HepG2 (cell line): ENCODE results near the gene ARHGAP23. TPM values are rescaled to one million over a fixed set of nuclear protein-coding genes. Genes with fewer than 3 reads are reported as not detected.

Source experiments
- ARNT ChIP-seq: fragments of 450-650 bp; IDR thresholded peaks from 2 replicates; pipeline ENCODE4 v1.6.1; 2017
- CCAR2 ChIP-seq: fragments of 200-400 bp; formaldehyde crosslinking; optimal IDR thresholded peaks from 2 replicates; pipeline ENCODE3; 2018; ENCODE audit warnings: low read depth, mild to moderate bottlenecking, low read length, moderate library complexity
- CTCF ChIP-seq: sonication (generic); formaldehyde crosslinking; IDR thresholded peaks from 2 replicates; pipeline ENCODE4 v1.5.0; 2020; ENCODE audit warnings: mild to moderate bottlenecking, missing genetic modification reagents, moderate library complexity
- GTF2F1 ChIP-seq: fragments of 150-350 bp; IDR thresholded peaks from 2 replicates; pipeline ENCODE4 v1.6.1; 2014; ENCODE audit warnings: low read length
- HIVEP1 ChIP-seq: sonication (generic); formaldehyde crosslinking; IDR thresholded peaks from 2 replicates; pipeline ENCODE4 v1.4.0; 2020; ENCODE audit warnings: mild to moderate bottlenecking, missing genetic modification reagents
- HMG20A ChIP-seq: IDR thresholded peaks from 2 replicates; pipeline ENCODE4 v1.6.1; 2016; ENCODE audit warnings: borderline replicate concordance
- MAFF ChIP-seq: IDR thresholded peaks from 2 replicates; pipeline ENCODE4 v1.6.1; 2011; ENCODE audit warnings: low read depth, low read length, improper control_type of control experiment
- POLR2AphosphoS2 ChIP-seq: IDR thresholded peaks from 2 replicates; pipeline ENCODE4 v1.6.1; 2011; ENCODE audit warnings: low read depth, low read length, improper control_type of control experiment
- SRSF9 ChIP-seq: fragments of 200-400 bp; formaldehyde crosslinking; IDR thresholded peaks from 2 replicates; pipeline ENCODE4 v1.6.1; 2018; ENCODE audit warnings: borderline replicate concordance, mild to moderate bottlenecking, low read depth, low read length; ENCODE audit not compliant: insufficient read depth, poor library complexity, severe bottlenecking
- SSRP1 ChIP-seq: IDR thresholded peaks from 2 replicates; pipeline ENCODE4 v1.6.1; 2016; ENCODE audit warnings: control low read depth
- TCF7 ChIP-seq: sonication (generic); IDR thresholded peaks from 2 replicates; pipeline ENCODE4 v1.6.1; 2016; ENCODE audit warnings: antibody characterized with exemption, low read depth
- USF2 ChIP-seq, 2 experiments: sonication (generic) in 1 of 2; formaldehyde crosslinking in 1 of 2; IDR thresholded peaks; 2 replicates each; pipeline versions ENCODE4 v1.5.1 to v1.6.1; 2011 to 2020; ENCODE audit warnings: borderline replicate concordance in 1 of 2, low read depth in 1 of 2, low read length in 1 of 2, mild to moderate bottlenecking in 1 of 2, missing genetic modification reagents in 1 of 2, moderate library complexity in 1 of 2
- ZBTB20 ChIP-seq: sonication (generic); formaldehyde crosslinking; IDR thresholded peaks from 2 replicates; pipeline ENCODE4 v1.8.1; 2023; ENCODE audit warnings: missing genetic modification reagents, low read depth, mild to moderate bottlenecking, borderline replicate concordance
- ZBTB44 ChIP-seq: sonication (generic); formaldehyde crosslinking; IDR thresholded peaks from 2 replicates; pipeline ENCODE4 v1.4.0; 2020; ENCODE audit warnings: missing genetic modification reagents
- ZBTB7A ChIP-seq: sonication (generic); formaldehyde crosslinking; IDR thresholded peaks from 2 replicates; pipeline ENCODE4 v1.8.0; 2022; ENCODE audit warnings: mild to moderate bottlenecking, missing genetic modification reagents
- ZFY ChIP-seq: sonication (generic); formaldehyde crosslinking; IDR thresholded peaks from 2 replicates; pipeline ENCODE4 v1.4.0; 2020; ENCODE audit warnings: missing genetic modification reagents
- ZMAT3 ChIP-seq: sonication (generic); formaldehyde crosslinking; conservative IDR thresholded peaks from 2 replicates; pipeline ENCODE4 v1.7.0; 2021; ENCODE audit warnings: missing genetic modification reagents
- ZNF564 ChIP-seq: sonication (generic); formaldehyde crosslinking; IDR thresholded peaks from 2 replicates; pipeline ENCODE4 v1.8.1; 2023; ENCODE audit warnings: mild to moderate bottlenecking, missing genetic modification reagents
- ZNF614 ChIP-seq: IDR thresholded peaks from 2 replicates; pipeline ENCODE4 v1.6.1; 2018; ENCODE audit warnings: missing biosample characterization, missing genetic modification reagents, inconsistent platforms, borderline replicate concordance
- polyA plus RNA-seq, 8 experiments: library from polyadenylated mRNA; depleted of rRNA in 3 of 8; stranded (reverse) in 7 of 8; unstranded in 1 of 8; fragments of >200 nt; fragmentation: Illumina TruSeq in 4 of 8; extraction: Trizol in 4 of 8; gene quantifications; 2 replicates each; pipeline versions ENCODE4 v1.2.1 to v1.2.3, GENCODE V29; 2011 to 2016; ENCODE audit warnings: low read depth in 4 of 8, missing spikeins in 1 of 8, mixed read lengths in 1 of 8; ENCODE audit not compliant: insufficient read depth in 1 of 8
- total RNA-seq, 5 experiments: library from RNA; depleted of rRNA; stranded (reverse); fragments of >200 nt; fragmentation: Illumina TruSeq; extraction: Trizol; gene quantifications; 2 replicates each; pipeline ENCODE4 v1.2.3, GENCODE V29; 2016; ENCODE audit warnings: low read depth in 1 of 5
- TF ChIP-seq, protein P1 (sequence below): sonication (generic); formaldehyde crosslinking; IDR thresholded peaks from 2 replicates; pipeline ENCODE4 v1.5.0; 2020; ENCODE audit warnings: mild to moderate bottlenecking, missing genetic modification reagents

ARHGAP23 gene
- total and polyA plus RNA-seq, 2 of the 13 experiments (the other 11 are each of a cell fraction or from before 2014, with no cell fraction given) = 0.03 TPM; not detected in 1

- no peak for TF ChIP-seq ZNF564 (CRISPR knock-in tag)
- TF ChIP-seq ZBTB20 = no peak
- TF ChIP-seq HMG20A (CRISPR knock-in tag) = no peak
- no peak for TF ChIP-seq ARNT
- TF ChIP-seq SRSF9 = no peak
- no peak for TF ChIP-seq GTF2F1
- no peak for TF ChIP-seq ZBTB44 (CRISPR knock-in tag)
- TF ChIP-seq CTCF = peak; percentile 84
- no peak for TF ChIP-seq ZBTB7A (CRISPR knock-in tag)
- TF ChIP-seq ZNF614 (CRISPR knock-in tag) = peak; percentile 36; the same call in 1 of the 2 replicates
- TF ChIP-seq TCF7 = no peak
- TF ChIP-seq CCAR2 = no peak
- TF ChIP-seq ZFY (CRISPR knock-in tag) = no peak
- no peak for TF ChIP-seq USF2 (IDR thresholded peaks at IDR 0.05; ENCODE audit: low read depth, low read length)
- TF ChIP-seq USF2 (CRISPR knock-in tag; IDR thresholded peaks at IDR 0.05; ENCODE audit: borderline replicate concordance) = no peak
- no peak for TF ChIP-seq ZMAT3 (CRISPR knock-in tag)
- TF ChIP-seq POLR2AphosphoS2 = no peak
- TF ChIP-seq SSRP1 = no peak
- no peak for TF ChIP-seq HIVEP1
- TF ChIP-seq, protein P1, sequence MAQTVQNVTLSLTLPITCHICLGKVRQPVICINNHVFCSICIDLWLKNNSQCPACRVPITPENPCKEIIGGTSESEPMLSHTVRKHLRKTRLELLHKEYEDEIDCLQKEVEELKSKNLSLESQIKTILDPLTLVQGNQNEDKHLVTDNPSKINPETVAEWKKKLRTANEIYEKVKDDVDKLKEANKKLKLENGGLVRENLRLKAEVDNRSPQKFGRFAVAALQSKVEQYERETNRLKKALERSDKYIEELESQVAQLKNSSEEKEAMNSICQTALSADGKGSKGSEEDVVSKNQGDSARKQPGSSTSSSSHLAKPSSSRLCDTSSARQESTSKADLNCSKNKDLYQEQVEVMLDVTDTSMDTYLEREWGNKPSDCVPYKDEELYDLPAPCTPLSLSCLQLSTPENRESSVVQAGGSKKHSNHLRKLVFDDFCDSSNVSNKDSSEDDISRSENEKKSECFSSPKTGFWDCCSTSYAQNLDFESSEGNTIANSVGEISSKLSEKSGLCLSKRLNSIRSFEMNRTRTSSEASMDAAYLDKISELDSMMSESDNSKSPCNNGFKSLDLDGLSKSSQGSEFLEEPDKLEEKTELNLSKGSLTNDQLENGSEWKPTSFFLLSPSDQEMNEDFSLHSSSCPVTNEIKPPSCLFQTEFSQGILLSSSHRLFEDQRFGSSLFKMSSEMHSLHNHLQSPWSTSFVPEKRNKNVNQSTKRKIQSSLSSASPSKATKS (CRISPR knock-in tag) = no peak
- TF ChIP-seq MAFF = no peak
These were observed 80.9 kb downstream of the ARHGAP23 start (continued) for GRCh38 chr17:38508954-38509771.
